GM19025 (cell line): ENCODE measurements around the gene ATP5F1D.
A peak's percentile ranks its signal among the peaks of the same experiment; 100 is the strongest.
"Not testable (repeated sequence)": the region's sequence is repeated elsewhere in the genome, so short reads cannot be mapped to it uniquely, and the experiment has no call there.

Experiments
- ATAC-seq: cut with Tn5 transposase; IDR thresholded peaks from one replicate; pipeline ENCODE4 v1.9.1; 2021; ENCODE audit warnings: mild to moderate bottlenecking, low read depth, moderate library complexity; ENCODE audit not compliant: unreplicated experiment

Gene ATP5F1D

DNA sequence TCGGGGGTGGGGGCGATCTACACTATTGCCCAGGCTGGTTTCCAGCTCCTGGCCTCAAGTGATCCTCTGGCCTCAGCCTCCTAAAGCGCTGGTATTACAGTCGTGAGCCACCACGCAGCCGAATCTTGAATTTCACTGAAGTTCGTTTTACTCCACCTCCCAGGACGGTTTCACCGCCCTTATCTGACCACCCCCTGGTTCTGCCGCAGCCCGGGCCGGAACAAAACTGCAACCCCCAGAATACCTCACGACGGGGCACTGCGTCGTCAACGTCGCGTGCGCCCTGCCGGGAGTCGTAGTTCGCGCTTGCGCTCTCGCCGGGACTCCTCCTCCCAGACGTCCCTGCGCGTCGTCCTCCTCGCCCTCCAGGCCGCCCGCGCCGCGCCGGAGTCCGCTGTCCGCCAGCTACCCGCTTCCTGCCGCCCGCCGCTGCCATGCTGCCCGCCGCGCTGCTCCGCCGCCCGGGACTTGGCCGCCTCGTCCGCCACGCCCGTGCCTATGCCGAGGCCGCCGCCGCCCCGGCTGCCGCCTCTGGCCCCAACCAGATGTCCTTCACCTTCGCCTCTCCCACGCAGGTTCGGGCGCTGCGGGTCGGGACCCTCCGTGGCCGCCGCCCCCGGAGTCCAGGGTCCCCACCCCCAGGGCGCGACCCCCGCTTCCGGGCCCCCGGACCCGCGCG is at the start of gene ATP5F1D:
TSS of gene ATP5F1D (plus strand) at position 335 of the 679 bp plus-strand sequence. CDS start at position 435, 100 bp downstream.
- peak; percentile 48 for ATAC-seq

DNA sequence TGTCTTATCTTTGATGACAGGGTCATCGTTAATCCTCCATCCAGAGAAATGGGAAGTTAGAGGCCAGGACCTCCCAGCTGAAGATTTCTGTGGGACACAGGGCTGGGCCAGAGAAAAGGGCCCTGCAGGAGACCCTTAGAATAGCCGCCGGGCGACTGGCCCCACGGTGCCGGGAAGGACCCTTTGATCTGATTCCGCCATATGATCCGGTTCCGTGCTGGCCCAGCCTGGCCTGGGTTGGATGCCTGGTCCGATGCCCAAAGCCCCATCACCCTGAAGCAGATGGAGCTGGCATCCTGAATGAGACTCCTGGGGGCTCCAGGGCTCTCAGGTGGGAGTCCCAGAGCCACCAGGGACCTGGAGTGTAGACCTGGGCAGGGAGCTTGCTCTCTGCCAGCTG is 42.0 kb upstream of the ATP5F1D start:
- ATAC-seq, result no peak

DNA sequence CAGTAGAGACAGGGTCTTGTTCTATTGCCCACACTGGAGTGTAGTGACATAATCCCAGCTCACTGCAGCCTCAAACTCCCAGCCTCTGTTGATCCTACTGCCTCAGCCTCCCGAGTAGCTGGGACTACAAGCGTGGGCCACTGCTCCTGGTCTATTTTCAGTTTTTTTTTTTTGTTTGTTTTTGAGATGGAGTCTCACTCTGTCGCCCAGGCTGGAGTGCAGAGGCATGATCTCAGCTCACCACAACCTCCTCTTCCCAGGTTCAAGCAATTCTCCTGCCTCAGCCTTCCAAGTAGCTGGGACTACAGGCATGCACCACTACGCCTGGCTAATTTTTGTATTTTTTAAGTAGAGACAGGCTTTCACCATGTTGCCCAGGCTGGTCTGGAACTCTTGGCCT is 40.9 kb upstream of the ATP5F1D start:
- ATAC-seq, result not testable (repeated sequence)

DNA sequence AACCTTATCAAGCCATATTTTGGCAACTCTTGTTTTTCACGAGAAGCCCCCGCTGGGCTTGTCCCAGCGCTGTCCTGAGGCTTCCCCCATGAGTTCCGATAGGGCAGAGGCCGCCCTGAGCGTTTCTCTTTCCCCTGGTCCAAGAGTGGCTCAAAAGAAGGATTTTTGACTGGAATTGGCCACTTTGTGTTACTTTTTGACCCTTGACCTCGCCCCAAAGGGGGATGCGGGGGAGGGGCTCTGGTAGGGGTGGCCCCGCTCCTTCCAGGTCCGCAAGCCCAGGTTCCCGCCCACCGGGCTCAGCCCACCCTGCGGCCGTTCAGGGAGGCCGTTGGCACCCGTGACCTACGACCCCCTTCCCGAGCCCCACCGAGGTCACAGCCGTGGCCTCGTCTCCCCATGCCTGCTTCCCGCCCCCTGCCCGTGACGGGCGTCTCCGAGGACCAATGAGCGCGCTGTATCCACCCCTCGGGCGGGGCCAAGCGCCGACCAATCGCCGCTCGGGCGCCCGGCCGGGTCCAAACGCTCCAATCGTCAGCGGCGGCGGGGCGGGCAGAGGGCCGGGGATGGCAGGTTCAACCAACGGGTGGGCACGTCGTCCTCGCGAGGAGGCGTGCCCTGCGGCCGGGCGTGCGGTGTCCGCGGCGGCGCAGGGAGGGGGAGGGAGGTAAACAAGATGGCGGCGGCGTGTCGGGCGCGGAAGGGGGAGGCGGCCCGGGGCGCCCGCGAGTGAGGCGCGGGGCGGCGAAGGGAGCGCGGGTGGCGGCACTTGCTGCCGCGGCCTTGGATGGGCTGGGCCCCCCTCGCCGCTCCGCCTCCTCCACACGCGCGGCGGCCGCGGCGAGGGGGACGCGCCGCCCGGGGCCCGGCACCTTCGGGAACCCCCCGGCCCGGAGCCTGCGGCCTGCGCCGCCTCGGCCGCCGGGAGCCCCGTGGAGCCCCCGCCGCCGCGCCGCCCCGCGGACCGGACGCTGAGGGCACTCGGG is 36.1 kb upstream of the ATP5F1D start, which contains the start of gene STK11:
TSS of gene STK11 (plus strand) at position 665 of the 986 bp plus-strand sequence. CDS start 1,136 bp downstream, outside the sequence.
- peak; percentile 91 for ATAC-seq

GRCh38 chr19:1206150-1206863 is 35.2 kb upstream of the ATP5F1D start:
- ATAC-seq, result no peak

DNA sequence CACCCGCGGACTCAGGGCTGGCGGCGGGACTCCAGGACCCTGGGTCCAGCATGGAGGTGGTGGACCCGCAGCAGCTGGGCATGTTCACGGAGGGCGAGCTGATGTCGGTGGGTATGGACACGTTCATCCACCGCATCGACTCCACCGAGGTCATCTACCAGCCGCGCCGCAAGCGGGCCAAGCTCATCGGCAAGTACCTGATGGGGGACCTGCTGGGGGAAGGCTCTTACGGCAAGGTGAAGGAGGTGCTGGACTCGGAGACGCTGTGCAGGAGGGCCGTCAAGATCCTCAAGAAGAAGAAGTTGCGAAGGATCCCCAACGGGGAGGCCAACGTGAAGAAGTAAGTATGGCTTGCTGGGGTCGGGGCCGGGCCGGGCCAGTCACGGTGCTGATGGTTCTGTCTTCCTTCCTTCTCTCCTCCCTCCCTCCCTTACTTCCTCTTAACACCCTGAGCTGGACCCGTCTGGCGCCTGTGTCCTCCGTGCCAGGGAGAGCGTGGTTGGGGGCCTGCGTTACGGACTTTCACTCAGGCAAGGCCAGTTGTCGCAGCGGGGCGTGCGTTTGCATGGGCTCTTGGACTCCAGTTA is 34.6 kb upstream of the ATP5F1D start:
- no peak for ATAC-seq

DNA sequence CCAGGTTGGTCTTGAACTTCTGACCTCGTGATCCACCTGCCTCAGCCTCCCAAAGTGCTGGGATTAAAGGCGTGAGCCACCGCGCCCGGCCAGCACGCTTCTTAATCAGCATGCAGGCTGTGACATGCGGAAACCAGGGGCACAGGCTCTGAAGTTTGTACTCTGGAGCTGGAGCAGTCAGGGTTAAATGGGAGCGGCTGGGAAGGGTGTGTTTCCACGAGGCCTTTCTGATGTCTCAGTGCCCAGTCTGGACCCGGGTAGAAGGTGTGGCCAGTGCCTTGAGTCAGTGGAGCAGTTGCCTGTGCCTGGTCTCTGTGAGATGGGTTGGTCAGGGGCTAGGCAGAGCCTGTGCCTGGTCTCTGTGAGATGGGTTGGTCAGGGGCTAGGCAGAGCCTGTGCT is 32.7 kb upstream of the ATP5F1D start:
- not testable (repeated sequence) for ATAC-seq

DNA sequence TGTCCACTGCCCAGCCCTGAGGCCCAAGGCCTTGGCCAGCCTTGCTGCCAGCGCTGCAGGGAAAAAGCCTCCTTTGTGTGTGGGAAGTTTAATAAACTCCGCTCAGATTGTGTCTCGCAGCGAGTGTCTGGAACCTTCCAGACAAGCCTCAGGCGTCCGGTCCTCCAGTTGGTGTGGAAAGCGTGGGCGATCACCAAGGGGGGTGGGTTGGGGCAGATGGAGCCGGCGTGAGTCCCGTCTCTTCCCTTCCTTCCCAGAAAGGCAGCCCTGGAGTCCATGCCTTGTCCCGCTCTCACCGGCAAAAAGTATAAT is 31.4 kb upstream of the ATP5F1D start:
- no peak for ATAC-seq

DNA sequence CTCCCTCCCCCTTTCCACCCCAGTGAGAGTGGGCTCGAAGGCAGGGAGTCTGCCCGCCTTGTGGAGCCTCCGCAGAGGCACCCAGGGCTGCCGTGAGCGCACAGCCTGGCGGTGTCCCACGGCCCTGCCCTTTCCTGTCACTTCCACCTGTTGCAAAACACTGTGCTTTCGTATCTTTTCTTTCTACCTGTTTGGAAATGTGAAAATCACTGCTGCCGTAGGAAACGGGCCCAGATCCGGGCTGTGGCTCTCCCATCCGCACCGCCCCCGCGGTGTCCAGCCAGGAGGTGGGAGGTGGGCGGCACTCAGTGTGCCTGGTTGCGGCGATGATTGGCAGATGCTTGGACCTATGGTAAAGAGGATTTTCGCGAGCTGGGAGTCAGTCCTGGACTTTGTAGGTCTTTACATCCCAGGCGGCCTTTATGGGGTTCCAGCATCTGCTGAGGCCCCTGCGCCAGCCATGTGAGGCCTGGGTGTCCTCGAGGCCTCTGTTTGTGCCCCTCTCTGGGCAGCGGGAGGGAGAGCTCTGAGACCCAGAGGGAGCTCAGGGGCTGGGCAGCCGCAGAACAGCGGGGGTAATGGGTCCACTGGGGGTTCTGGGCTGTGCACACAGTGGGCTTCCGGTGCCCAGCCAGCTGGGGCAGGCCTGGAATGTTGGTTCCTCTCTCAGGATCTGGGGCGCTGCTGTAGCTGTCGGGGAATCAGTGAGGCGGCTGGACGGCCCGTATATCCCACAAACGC is 29.9 kb upstream of the ATP5F1D start:
- no peak for ATAC-seq

DNA sequence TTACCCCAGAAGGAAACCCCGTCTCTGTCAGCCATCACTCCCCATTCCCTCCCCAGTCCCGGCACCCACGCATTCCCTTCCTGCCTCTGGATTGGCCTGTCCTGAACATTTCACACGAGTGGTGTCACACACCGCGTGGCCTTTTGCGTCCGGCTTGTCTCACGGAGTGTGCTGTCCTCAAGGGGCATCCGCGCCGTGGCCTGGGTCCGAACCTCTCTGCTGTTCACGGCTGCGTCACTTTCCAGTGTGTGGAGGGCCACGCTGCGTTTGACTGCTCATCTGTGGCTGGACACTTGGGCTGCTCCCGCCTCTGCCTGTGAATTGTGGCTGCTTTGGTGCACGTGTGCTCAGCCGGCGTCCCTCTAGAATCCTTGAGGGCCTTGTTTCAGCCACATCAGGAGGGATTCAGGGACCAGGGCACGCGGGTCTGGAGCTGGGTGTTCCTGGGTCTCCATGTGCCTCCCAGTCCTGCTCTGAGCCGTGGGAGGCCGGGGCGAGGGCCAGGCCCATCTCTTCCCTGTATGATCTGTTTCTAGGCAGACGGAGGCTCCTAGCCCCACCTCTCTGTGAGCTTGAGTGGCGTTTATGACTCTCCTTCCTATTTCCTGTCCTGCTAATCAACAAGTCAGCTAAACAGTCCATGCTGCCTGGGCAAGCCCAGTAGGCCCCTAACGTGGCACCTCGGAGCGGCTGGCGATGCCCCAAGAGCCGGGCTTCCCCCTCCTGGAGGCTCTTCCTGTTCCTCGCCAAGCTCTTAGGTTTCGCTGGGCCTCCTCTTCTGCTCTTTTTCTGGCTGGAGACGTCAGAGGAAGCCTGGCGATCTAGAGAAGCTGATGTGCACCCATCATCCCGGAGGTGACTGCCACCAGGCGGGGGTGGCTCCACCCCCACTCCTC is 27.9 kb upstream of the ATP5F1D start:
- no peak for ATAC-seq

DNA sequence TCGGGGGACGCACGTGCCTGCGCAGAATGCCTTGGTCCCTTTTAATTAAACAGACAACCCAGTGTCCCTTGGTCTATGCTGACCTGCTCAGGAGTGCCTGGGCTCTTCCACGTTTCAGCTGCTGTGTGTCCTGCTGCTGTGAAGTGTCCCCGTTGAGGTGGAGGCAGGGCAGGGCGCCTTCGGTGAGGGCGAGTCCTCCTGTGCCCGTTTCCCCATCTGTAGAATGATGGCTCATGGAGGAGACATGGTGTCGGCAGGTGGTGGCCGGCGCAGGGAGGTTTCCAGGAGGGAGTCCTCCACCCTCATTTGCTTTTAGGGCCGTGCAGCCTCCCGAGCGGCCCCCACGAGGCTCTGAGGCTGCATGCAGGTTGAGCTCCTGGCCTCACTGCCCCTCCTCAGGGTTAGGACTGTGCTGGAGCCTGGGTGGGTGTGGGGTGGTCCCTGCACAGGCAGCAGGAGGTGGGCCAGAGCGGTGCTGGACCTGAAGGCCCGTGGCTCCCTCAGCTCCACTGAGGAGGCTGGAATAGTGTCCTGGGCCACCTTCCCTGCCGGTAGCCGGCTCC is 27.2 kb upstream of the ATP5F1D start:
- ATAC-seq, result no peak

- ATAC-seq, result no peak
Observed at GRCh38 chr19:1214862-1215731, 26.5 kb upstream of the ATP5F1D start.

- no peak for ATAC-seq
Observed at GRCh38 chr19:1216756-1217155, 24.8 kb upstream of the ATP5F1D start.

DNA sequence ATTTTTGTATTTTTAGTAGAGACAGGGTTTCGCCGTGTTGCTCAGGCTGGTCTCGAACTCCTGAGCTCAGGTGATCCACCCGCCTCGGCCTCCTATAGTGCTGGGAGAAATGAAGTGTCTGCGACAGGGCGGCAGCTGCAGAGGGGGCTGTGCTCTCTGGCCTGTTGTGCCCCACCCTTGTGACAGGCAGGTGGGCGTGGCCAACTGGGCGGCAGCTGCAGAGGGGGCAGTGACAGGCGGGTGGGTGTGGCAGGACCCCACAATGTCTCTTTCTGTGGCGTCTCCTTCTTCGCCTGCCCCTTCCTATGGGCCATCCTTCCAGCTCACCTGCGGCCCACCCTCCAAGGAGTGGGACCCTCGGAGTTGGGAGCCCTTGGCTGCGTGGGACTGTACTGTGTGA is 24.2 kb upstream of the ATP5F1D start:
- no peak for ATAC-seq

- no peak for ATAC-seq
Observed at GRCh38 chr19:1218751-1219567, 22.6 kb upstream of the ATP5F1D start.

GRCh38 chr19:1219786-1220476 is 21.6 kb upstream of the ATP5F1D start:
- no peak for ATAC-seq
